GM21360 (cell line): ENCODE data around the gene BAMBI.
A peak's percentile ranks its signal among the peaks of the same experiment; 100 is the strongest.
"Not testable (repeated sequence)": the region's sequence is repeated elsewhere in the genome, so short reads cannot be mapped to it uniquely, and the experiment has no call there.

Source experiments
- ATAC-seq: cut with Tn5 transposase; IDR thresholded peaks from one replicate; pipeline ENCODE4 v1.9.1; 2021; ENCODE audit warnings: mild to moderate bottlenecking, moderate library complexity; ENCODE audit not compliant: unreplicated experiment

The BAMBI gene

GRCh38 chr10:28676968-28677887 is at the start of gene BAMBI:
TSS of gene BAMBI (plus strand) at chr10:28677521. CDS start at chr10:28677898, 377 bp downstream.
- peak; percentile 99 for ATAC-seq

- peak; percentile 79 for ATAC-seq
These were observed 49.0 kb upstream of the BAMBI start for GRCh38 chr10:28628184-28628893.

GRCh38 chr10:28631896-28632583 is 45.3 kb upstream of the BAMBI start:
- no peak for ATAC-seq

- no peak for ATAC-seq
These were observed 44.8 kb upstream of the BAMBI start for GRCh38 chr10:28632584-28632945.

- no peak for ATAC-seq
These were observed 43.6 kb upstream of the BAMBI start for GRCh38 chr10:28633750-28634149.

- no peak for ATAC-seq
These were observed 40.0 kb upstream of the BAMBI start for GRCh38 chr10:28637346-28637745.

- no peak for ATAC-seq
These were observed 38.9 kb upstream of the BAMBI start for GRCh38 chr10:28638392-28638791.

GRCh38 chr10:28640551-28640950 is 36.8 kb upstream of the BAMBI start:
- no peak for ATAC-seq

- no peak for ATAC-seq
These were observed 32.7 kb upstream of the BAMBI start for GRCh38 chr10:28644647-28645046.

- no peak for ATAC-seq
These were observed 25.2 kb upstream of the BAMBI start for GRCh38 chr10:28652106-28652505.

- ATAC-seq = no peak
These were observed 24.6 kb upstream of the BAMBI start for GRCh38 chr10:28652703-28653102.

- ATAC-seq = not testable (repeated sequence)
These were observed 18.5 kb upstream of the BAMBI start for GRCh38 chr10:28658824-28659223.

- no peak for ATAC-seq
These were observed 16.3 kb upstream of the BAMBI start for GRCh38 chr10:28661035-28661434.

GRCh38 chr10:28663576-28664368 is 13.5 kb upstream of the BAMBI start:
- peak; percentile 86 for ATAC-seq

- no peak for ATAC-seq
These were observed 13.0 kb upstream of the BAMBI start for GRCh38 chr10:28664369-28664740.

- ATAC-seq = no peak
These were observed 10.4 kb upstream of the BAMBI start for GRCh38 chr10:28666751-28667467.

GRCh38 chr10:28668363-28669226 is 8.7 kb upstream of the BAMBI start:
- no peak for ATAC-seq

- ATAC-seq = no peak
These were observed 7.8 kb upstream of the BAMBI start for GRCh38 chr10:28669227-28670173.
